Sciatic nerve (tissue), 2 donors: ENCODE data around the gene LMTK3. TPM values are rescaled to one million over a fixed set of nuclear protein-coding genes. Genes with fewer than 3 reads are reported as not detected.
A peak's percentile ranks its signal among the peaks of the same experiment; 100 is the strongest.

Experiments
- ATAC-seq: fragments of 200-7000 bp; cut with Tn5 transposase; one replicate; pipeline ENCODE4 v1.9.1; 2020; ENCODE audit warnings: mild to moderate bottlenecking, moderate library complexity
- DNase-seq: peaks from one replicate; pipeline ENCODE4 v3.0.0-alpha.2; 2020; ENCODE audit warnings: low spot score
- intact Hi-C: fragments of 100-400 bp; cut with DNase I; formaldehyde crosslinking; loops from one replicate; pipeline ENCODE4 v1.14.2; 2022
- total RNA-seq: library from RNA; stranded (reverse); fragmentation: NEBNext Ultra II Directional; extraction: Animal tissue kit (Norgen Biotek cat#: 25700); gene quantifications from one replicate; pipeline ENCODE4 v1.2.1, GENCODE V29; 2021
- donor health status: DM: no; HTN: no; CAD: no.
- donor health status: DM: no; HTN: no; CAD: no.

The LMTK3 gene
- total RNA-seq, 1 donor from 2014 or later, result 0.76 TPM

- intact Hi-C loops, result loop anchor here (10.0 kb wide), 1 partner anchor 126 kb away; the partner anchor contains the start of gene SPACA4
- ATAC-seq, result no peak
- DNase-seq, result no peak
Observed at GRCh38 chr19:48478339-48479256, 33.0 kb downstream of the LMTK3 start.

DNA sequence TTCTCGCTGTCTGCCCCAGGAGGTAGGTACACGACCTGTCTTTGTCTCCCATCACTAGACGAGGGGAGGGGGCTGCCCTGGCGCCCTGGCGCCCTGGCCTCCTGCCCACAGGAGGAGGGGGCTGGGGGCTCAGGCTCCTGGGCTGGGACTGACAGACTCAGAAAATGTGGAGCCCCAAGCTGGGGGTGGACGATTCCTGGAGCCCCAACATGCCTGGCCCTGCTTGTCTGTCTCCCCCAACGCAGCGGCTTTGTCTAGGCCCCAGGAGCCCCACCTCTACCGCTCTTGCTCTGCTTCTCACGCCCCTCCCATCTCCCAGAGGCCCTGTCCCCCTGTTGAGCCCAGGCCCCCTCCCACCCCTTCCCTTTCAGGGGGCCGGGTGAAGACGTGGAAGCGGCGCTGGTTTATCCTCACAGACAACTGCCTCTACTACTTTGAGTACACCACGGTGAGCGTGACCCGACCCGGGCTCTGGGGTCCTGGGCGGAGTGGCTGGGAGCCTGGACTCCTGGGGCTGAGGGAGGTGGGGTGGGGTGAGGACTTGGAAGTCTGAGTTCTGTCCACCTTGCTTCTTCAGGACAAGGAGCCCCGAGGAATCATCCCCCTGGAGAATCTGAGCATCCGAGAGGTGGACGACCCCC lies 33.8 kb downstream of the LMTK3 start:
- ATAC-seq, result no peak
- no peak for DNase-seq
- intact Hi-C loops, result loop anchor here (10.0 kb wide), 1 partner anchor 127 kb away; the partner anchor contains the start of gene SPACA4

DNA sequence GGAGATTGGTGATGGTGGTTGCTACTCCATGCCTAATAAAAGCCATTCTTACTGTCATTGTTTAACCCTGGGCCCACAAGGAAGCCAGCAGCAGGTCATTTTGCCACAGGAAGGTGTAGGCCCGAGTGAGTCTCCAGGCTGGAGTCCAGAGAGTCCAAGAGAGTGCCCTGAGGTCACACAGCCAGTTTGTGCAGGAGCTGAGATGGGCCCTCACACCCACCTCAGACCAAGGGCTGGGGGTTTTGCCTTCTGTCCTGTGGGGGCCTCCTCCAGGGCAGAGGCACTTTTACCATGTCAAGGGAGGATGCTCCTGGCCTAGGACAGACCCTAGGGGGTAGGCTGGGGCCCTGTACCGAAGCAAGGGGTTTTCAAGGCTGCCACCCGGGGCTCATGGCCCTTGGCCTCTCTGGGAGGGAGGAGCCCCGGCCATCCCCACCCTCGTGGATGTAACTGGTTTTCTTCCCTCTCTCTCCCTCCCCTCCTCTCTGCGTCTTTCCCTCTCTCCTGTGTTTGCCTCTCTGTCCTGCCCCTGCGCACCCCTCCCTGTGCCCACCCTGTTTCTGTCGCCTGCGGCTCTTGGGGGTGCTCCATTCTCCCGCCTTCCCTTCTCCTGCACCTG lies 34.5 kb downstream of the LMTK3 start:
- intact Hi-C loops, result loop anchor here (10.0 kb wide), 1 partner anchor 128 kb away; the partner anchor contains the start of gene SPACA4
- DNase-seq (no peak), ATAC-seq (no peak)

DNA sequence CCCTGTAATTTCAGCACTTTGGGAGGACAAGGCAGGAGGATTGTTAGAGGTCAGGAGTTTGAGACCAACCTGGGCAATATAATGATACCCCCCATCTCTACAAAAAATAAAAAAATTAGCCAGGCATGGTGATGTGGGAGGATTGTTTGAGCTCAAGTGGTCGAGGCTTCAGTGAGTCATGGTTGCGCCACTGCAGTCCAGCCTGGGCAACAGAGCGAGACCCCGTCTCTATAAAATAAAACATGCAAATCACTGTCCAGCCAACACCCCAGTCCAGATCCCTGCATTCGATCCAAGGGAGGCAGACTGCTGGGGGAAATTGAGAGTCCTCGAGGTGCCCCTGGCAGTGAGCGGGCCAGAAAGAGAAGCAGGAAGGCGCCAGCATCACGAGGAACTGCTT lies 35.5 kb downstream of the LMTK3 start:
- intact Hi-C loops, result loop anchor here (10.0 kb wide), 1 partner anchor 129 kb away; the partner anchor contains the start of gene SPACA4

DNA sequence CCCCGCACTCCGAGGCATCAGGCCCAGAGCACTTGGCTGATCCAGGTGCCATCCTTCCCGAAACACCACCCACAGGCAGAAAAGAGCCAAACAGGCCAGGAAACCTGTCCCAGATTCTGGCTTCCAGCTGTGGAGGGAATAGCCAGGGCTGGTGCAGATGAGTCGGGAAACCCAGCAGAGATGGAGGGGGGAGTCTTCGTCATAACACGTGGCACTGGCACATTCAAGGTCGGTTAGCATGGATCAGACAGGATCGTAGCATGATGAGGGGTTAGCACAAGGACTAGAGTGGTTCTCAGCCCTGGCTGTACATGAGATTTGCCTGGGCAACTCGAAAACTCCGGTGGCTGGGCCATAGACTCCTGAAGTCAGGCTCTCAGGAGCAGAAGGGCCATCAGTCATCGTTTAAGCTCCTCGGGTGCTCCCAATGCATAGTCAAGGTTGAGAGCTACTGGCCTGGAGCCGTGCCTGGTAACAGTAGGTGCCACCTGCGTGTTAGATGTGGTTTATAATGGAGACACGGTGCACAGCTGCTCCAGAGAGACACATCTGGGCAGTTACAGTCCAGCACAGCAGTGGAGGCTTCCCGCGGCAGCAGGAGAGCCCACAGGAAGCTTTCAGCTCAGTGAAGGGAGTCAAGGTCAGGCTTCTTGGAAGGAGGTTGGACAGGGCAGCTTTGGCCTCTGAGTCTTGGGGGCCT lies 36.1 kb downstream of the LMTK3 start:
- intact Hi-C loops, result loop anchor here (10.0 kb wide), 1 partner anchor 129 kb away; the partner anchor contains the start of gene SPACA4
- DNase-seq, result no peak
- ATAC-seq, result no peak

More for the DNA sequence above, 35.5 kb downstream of the LMTK3 start:
- no peak for ATAC-seq
- DNase-seq, result no peak

DNA sequence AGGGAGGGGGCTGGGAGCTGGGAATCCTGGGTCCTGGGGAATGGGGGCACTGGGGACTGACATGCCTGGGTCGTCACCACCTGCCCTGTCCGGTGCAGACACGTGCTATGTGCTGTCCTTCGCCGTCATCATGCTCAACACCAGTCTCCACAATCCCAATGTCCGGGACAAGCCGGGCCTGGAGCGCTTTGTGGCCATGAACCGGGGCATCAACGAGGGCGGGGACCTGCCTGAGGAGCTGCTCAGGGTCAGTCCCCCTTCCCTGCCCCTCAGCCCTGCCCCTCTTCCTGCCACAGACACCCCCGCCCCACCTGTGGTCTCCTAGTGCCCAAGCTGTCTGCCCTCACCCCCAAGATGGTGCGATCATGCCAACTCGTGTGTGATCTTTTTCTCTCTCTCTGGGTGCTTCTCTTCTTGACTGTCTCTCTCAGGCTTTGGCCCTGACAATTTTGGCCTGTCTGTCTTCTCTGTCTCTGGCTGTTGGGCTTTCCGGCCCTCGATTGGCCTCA lies 37.5 kb downstream of the LMTK3 start:
- no peak for ATAC-seq

DNA sequence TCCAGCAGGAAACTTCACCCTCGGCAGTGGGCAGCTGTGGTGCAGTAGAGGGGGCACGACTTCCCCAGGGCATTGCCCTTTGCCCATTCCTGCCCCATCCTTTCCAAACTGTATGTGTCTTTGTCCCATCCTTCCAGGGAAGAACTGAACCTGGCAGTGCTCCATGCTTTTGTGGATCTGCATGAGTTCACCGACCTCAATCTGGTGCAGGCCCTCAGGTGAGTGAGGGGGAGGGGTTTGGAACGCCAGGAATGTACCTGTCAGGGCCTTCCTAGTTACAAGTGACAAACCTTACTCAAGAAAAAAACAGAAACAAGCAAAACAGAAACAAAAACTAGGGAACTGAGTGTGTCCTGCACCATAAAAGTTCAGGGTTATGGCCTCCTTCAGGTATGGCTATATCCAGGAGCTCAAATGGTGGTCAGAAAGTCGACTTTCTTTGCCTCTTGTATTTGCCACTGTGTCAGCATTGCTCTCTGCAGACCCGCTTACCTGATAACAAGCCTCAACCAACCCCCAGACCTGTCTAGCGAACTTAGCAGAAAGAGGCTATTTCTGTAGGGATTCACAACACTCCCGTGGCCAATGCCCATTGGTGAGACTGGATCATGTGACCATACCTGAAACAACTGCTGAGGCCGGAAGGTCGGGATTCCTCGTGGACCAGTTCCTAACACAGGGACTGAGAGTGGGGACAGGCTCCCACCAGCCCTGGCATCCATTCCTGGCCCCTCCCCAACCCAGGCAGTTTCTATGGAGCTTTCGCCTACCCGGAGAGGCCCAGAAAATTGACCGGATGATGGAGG lies 38.3 kb downstream of the LMTK3 start:
- no peak for DNase-seq
- no peak for ATAC-seq
- intact Hi-C loops, result loop anchor here (10.0 kb wide), 1 partner anchor 131 kb away; the partner anchor contains the start of gene SPACA4

More for the DNA sequence above, 37.5 kb downstream of the LMTK3 start:
- intact Hi-C loops, result loop anchor here (10.0 kb wide), 1 partner anchor 131 kb away; the partner anchor contains the start of gene SPACA4
- no peak for DNase-seq

- ATAC-seq, result no peak
- DNase-seq, result no peak
- intact Hi-C loops, result loop anchor here (10.0 kb wide), 1 partner anchor 133 kb away; the partner anchor contains the start of gene SPACA4
Observed at GRCh38 chr19:48471836-48472235, 39.8 kb downstream of the LMTK3 start.

- intact Hi-C loops, result loop anchor here (10.0 kb wide), 1 partner anchor 134 kb away; the partner anchor contains the start of gene SPACA4
- ATAC-seq (no peak), DNase-seq (no peak)
Observed at GRCh38 chr19:48470856-48471255, 40.8 kb downstream of the LMTK3 start.

DNA sequence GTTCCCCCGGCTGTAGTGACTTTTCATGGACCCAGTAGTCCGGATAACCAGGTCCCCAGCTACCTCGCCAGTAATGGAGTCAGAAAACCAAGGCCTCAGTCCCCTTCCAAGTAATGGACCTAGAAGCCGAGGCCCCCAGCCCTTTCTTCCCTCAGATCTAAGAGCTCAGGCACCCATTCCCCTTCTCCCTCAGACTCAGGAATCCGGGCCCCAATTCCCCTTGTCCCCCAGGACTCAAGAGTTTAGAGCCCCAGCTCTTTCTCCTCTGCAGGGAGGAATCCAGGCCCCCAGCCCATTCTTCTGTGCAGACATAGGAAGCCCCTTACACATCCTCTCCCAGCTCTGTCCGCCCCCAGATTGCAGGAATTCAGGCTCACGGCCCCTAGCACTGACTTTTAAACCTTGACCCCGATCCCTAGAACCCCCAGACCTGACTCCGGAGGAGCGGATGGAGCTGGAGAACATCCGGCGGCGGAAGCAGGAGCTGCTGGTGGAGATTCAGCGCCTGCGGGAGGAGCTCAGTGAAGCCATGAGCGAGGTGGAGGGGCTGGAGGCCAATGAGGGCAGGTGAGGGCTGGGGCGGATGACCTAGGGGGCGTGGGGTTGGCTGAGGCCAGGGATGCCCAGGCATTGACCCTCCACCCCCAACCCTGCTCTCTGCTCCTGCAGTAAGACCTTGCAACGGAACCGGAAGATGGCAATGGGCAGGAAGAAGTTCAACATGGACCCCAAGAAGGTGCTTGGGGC lies 41.5 kb downstream of the LMTK3 start:
- intact Hi-C loops, result loop anchor here (10.0 kb wide), 1 partner anchor 135 kb away; the partner anchor contains the start of gene SPACA4
- DNase-seq (no peak), ATAC-seq (no peak)

DNA sequence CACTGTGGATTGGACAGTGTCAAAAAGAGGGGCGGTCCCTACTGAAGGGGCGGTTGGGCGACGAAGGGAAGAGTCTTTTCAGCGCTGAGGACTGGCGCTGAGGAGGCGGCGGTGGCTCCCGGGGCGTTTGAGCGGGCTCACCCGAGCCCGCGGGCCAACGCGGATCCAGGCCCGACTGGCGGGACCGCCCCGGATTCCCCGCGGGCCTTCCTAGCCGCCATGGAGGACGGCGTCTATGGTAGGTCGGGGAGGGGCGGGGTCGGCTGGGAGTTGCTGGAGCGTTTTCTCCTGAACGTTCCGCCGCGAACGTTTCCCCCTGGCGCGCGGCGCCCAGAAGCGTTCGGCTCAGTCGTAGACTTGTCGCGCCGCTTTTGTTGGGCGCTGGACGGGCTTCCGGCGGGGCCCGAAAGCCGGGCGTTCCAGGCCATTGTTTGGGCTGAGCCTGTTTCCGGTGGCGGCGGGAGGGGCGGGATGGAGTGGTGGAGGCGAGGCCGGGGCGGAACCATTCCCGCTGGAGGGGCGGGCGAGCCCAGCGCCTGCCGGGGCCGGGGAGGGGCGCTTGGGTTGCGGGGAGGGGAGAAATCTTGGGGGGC lies 42.2 kb downstream of the LMTK3 start, which contains the start of gene CYTH2:
TSS of gene CYTH2 (plus strand) at position 81 of the 593 bp plus-strand sequence. CDS start at position 220, 139 bp downstream.
- ATAC-seq (peak; percentile 74), DNase-seq (peak; percentile 94)
- intact Hi-C loops, result no loop called here

DNA sequence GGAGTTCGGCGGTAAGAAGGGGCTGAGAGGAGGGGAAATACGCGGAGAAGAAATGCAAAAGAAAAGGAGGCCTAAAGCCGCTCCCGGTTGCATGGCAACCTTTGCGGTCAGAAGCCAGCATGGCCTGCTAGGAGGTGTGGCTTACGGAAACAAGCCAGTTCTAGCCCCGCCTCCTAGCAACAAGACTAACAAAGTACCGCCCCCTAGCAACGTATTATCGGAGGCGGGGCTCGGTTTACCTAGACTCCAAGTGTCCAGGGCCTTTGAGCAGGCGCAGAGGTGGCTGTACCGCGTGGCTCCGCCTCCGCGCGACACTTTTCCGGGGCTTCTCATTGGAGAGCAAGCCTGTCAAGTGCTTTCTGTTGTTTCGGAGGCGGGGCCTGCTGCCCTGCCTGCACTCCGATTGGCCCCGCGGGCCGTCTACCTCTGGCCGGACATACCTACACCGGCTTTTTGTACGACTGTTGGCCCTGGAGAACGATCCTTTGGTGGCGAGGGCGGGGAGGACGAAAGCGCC lies 42.8 kb downstream of the LMTK3 start:
- DNase-seq, result peak; percentile 99
- ATAC-seq, result peak; percentile 97
- intact Hi-C loops, result no loop called here

- intact Hi-C loops, result no loop called here
- no peak for ATAC-seq
- DNase-seq, result no peak
Observed at GRCh38 chr19:48466561-48467325, 44.9 kb downstream of the LMTK3 start.

GRCh38 chr19:48465215-48465614 lies 46.4 kb downstream of the LMTK3 start:
- no peak for ATAC-seq

GRCh38 chr19:48461982-48462655 lies 49.5 kb downstream of the LMTK3 start:
- no peak for ATAC-seq
- intact Hi-C loops, result no loop called here
- no peak for DNase-seq

More at GRCh38 chr19:48465215-48465614, 46.4 kb downstream of the LMTK3 start:
- DNase-seq, result no peak
- intact Hi-C loops, result no loop called here
